Right renal pelvis (tissue), 4 donors: ENCODE data around the gene HSPA6. TPM values are rescaled to one million over a fixed set of nuclear protein-coding genes. Genes with fewer than 3 reads are reported as not detected.
"Not testable (repeated sequence)": the region's sequence is repeated elsewhere in the genome, so short reads cannot be mapped to it uniquely, and the experiment has no call there.

Experiments used
- DNase-seq, 4 donors: peaks; one replicate each; pipeline ENCODE4 v3.0.0-alpha.2; 2013; ENCODE audit warnings: low read depth in 4 of 4, low spot score in 3 of 4, missing footprints in 1 of 4
- polyA plus RNA-seq, 4 donors: library from polyadenylated mRNA; unstranded; fragments of 120-200 nt; gene quantifications; one replicate each; pipeline ENCODE4 v1.2.1, GENCODE V29; 2013; ENCODE audit not compliant: insufficient read length in 4 of 4

The HSPA6 gene
- polyA plus RNA-seq, 4 donors = 0.34 to 0.49 (median 0.44) TPM

DNA sequence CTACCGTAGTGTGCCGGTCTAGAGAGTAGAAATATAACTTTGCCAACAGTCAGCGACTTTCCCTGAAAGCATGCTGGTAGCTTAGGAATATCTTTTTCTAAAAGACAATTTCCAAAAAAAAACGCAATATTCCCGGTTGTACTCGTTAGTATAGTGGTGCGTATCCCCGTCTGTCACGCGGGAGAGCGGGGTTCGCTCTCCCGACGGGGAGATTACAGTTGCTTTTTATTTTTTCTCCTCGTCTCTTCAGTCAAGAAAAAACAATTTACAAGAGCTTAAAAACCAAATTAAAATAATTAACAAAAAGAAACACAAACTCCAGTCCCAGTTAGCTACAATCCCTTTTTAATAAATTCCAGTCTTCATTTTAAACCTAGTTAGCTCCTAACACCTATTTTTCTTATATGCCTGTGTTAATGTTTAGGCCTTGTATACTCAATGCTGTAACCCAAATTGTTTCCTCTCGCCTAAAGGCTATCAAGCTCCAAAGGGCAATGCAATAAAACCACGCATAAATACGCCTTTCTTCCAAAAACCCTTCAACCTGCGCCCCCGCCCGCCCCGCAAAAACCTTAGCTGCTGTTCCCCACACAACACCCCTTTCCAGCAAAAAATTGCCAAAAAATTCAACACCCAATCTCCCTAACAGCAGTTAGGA, 7.8 kb downstream of the HSPA6 start:
- no peak for DNase-seq

DNA sequence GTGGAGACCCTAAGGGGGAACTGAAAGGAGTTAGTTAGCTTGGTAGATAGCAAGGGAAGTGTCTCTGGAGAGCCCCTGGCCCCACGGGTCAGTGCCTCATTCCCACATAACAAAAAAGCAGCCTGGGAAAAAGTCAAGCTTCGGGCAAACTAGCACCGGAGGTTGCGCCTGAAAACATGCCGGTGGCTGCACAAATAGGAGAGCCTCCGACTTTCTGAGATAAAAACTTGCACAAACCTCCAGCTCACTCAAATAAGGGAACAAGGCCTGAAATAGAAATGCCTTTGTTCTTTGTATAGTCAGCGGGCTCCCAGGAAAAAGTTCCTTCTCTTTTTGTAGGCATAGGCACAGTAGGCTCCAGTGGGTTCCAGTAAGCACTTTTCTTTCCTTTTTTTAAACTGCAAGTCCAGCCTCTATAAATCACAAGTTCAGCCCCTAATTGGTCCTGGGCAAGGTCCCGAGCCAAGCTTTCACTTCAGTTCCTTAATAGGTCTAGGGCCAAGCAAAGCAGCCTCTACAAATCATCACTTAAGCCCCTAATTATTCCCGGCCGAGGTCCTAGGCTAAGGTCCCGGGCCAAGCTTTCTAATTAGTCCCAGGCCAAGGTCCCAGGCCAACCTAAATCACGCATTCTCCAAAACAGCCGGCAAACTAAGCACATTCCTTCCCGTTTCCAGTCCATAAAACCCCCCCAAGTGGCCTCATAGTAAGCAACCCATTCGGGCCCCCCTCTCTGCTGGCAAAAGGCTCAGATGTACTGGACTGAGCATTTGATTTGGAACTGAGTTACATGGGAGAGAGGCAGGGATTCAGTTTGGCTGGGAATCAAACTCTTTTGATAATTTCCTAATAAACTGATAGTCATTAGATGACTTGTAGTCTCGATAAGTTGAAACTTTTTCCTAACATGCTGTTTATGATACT, 8.6 kb downstream of the HSPA6 start:
- peak in 2 of 4 donors; percentile 50 to 52 for DNase-seq

DNA sequence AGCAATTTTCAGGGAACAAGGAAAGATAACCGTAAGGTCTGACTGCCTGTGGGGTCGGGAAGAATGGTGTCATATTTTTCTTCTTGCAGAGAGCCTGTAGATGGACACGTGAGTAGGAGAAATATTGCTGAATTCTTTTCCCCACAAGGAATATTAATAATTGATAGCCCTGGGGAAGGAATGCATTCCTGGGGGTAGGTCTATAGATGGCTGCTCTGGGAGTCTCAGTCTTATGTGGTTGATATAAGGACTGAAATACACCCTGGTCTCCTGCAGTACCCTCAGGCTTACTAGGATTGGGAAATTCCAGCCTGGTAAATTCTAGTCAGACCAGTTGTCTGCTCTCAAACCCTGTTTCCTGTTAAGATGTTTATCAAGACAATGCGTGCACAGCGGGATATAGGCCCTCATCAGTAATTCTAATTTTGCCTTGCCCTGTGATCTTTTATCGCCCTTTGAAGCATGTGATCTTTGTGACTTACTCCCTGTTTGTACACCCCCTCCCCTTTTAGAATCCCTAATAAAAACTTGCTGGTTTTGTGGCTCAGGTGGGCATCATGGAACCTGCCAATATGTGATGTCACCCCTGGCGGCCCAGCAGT, 12.8 kb downstream of the HSPA6 start:
- not testable (repeated sequence) for DNase-seq

GRCh38 chr1:161538925-161539479, 14.7 kb downstream of the HSPA6 start:
- DNase-seq = not testable (repeated sequence)

DNA sequence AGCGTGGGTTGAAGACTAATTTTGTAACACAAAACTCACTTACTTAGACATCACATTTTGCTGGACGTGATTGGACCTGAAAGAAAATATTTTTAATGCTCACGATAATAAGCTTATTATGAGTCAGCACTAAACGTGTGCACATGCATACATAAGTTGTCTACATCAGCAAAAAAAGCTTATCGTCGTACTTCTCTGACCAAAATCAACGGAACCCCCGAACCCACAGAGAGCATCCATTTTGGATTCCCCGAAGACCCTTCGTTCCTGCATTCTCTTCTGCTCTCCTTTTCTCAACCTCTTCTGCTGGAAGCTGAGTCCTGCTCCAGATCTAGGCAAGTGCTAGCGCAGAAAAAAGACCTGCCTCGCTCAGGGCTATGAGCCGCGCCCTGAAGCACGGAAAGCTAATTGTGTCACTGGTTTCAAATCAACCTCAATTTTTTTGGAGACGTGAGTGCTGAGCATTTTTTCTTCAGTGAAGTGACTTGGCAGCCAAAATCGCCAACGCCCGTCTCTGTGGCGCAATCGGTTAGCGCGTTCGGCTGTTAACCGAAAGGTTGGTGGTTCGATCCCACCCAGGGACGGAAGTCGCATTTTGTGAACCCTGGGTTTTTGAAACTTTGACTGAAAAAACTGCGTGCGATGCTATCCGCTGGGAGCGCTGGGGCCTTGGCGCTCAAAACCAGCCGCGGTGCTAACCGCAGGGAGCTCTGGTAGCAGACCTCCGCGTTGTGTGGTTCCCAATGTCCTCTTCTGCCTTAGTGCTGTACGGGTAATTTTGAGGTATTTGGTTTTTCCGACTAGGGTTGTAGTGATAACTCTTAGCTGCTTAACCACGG, 15.6 kb downstream of the HSPA6 start:
- DNase-seq = peak in 1 of 4 donors; percentile 32

GRCh38 chr1:161540570-161540960, 16.2 kb downstream of the HSPA6 start:
- not testable (repeated sequence) for DNase-seq

DNA sequence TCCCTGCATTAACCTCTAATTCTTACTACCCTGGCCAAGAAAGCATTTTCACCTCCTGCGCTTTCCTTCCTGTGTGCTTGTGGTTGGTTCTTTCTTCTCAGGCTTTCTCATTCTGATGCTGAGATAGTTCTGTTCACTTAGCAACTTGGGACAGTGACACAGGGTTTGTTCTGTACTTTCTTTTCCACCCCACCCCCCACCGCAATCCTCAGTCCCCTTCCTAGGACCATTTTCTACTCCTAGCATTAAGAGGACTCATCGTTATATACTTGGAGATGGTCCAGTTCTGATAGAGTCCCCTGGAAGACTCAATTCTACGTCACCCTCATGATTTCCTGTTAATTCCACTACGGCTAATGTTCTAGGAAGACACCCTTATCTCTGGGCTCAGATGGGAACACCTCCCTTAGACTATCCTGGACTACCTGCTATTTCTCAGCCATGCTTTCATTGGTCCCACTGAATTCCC, 17.8 kb downstream of the HSPA6 start:
- DNase-seq = not testable (repeated sequence)

- DNase-seq = not testable (repeated sequence)
Observed at GRCh38 chr1:161543125-161543524, 18.8 kb downstream of the HSPA6 start.

DNA sequence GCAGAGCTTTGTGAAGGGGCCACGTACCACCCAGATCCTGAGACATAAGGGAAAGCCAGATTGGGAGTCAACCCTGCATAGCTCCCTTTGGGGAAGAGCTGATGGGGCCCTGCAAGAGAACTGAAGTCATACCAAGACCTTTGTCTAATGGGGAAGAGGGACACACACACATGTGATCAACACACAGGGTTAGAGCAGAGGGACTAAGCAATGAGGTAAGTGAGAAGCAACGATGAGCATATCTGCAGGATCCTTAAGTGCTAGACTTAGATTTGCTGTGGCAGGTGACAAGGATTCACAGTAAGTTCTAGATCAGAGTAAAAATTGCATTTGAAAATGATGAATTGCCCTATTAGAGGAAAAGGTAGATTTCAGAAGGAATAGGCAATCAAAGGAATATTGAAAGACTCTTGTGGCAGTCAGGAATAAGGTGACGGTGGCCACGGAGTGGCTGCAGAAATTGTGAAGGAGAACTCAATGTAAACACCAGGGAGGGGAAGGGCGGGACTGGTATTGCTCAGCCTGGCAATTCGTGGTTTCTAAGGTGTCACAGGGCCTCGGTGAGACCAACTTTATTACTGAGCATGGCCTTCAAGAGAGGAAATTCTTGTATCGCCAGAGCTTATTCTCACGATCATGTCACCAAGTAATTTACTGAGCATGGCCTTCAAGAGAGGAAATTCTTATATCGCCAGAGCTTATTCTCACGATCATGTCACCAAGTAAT, 20.8 kb downstream of the HSPA6 start:
- not testable (repeated sequence) for DNase-seq

GRCh38 chr1:161547995-161548741, 23.8 kb downstream of the HSPA6 start:
- not testable (repeated sequence) for DNase-seq

GRCh38 chr1:161548749-161549406, 24.5 kb downstream of the HSPA6 start:
- DNase-seq = not testable (repeated sequence)

DNA sequence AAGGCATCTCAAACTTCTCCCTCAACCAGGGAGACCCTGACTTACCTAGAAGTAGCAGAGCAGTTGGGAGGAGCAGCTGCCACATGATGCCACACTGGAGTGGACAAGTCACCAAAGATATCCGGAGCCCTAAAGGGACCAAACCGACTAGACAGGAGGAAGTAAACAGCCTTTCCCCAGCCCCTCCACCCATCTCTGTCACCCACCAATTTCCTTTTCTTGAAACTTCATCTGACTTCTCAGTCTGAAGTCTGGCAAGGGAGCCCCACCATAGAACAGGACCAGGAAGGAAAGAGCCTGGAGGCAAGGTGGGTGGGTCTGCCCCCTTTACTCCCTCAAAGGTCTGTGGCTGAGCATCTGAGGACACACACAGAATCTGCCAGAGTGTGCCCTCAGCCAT, 25.3 kb downstream of the HSPA6 start, which contains the start of gene FCGR3A:
FCGR3A (minus strand) TSS at position 167 of the 400 bp plus-strand sequence; CDS start at position 85, 82 bp downstream.
- DNase-seq = no peak

- not testable (repeated sequence) for DNase-seq
Observed at GRCh38 chr1:161550942-161551341, 26.6 kb downstream of the HSPA6 start.

- DNase-seq = not testable (repeated sequence)
Observed at GRCh38 chr1:161553631-161554030, 29.3 kb downstream of the HSPA6 start.

DNA sequence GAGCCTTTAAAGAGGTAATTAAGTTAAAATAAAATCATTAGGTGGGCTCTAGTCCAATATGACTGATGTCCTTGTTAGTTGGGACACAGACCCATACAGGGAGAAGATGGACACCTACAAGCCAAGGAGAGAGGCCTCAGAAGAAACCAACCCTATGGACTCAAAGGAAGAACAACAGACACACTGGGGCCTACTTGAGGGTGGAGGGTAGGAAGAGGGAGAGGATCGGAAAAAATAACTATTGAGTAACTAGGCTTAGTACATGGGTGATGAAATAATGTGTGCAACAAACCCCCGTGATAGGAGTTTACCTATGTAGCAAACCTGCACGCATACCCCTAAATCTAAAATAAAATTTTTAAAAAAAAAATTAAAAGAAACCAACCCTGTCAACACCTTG, 30.0 kb downstream of the HSPA6 start:
- not testable (repeated sequence) for DNase-seq

DNA sequence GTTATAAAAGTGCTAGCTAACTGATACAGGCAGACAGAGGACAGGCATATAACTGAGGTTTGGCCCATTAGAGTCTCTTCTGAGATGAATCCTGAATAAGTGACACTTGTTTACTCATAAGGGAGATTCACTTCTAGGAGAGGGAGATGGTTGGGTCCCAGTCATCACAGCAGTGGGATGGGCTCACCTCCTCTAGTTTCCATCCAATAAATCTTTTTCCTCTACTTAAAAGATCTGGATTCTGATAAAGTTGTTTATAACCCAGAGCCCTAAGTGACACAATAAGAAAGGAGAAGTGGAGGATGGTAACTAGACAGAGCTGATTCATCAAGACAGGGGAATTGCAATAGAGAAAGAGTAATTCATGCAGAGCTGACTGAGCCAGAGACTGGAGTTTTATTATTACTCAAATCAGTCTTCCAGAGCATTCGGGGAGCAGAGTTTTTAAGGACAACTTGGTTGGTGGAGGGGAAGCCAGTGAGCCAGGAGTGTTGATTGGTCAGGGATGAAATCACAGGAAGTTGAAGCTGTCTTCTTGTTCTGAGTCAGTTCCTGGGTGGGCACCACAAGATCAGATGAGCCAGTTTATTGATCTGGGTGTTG, 30.6 kb downstream of the HSPA6 start:
- not testable (repeated sequence) for DNase-seq

GRCh38 chr1:161556143-161556542, 31.8 kb downstream of the HSPA6 start:
- DNase-seq = not testable (repeated sequence)
